AG10803 (cell line): ENCODE data around the gene GCFC2.
"Not testable (repeated sequence)": the region's sequence is repeated elsewhere in the genome, so short reads cannot be mapped to it uniquely, and the experiment has no call there.

Source experiments
- DNase-seq: peaks from one replicate; pipeline ENCODE4 v3.0.0; 2010; ENCODE audit warnings: low read depth
- H3K4me3 ChIP-seq: 2 replicates; pipeline ENCODE4 v1.5.1; 2011; ENCODE audit warnings: mild to moderate bottlenecking, low read length, control low read depth
- CTCF ChIP-seq: conservative IDR thresholded peaks from 2 replicates; pipeline ENCODE4 v1.5.1; 2011; ENCODE audit warnings: mild to moderate bottlenecking, low read length, control low read depth, inconsistent platforms

Gene GCFC2

GRCh38 chr2:75709297-75709696, 1.4 kb downstream of the GCFC2 start:
- no peak for TF ChIP-seq CTCF
- H3K4me3 ChIP-seq: peak overlapping the region; percentile 71
- DNase-seq: no peak

GRCh38 chr2:75707901-75708300, 2.8 kb downstream of the GCFC2 start:
- no peak overlapping the region for H3K4me3 ChIP-seq
- TF ChIP-seq CTCF: no peak
- DNase-seq: peak; percentile 25

GRCh38 chr2:75705921-75706320, 4.8 kb downstream of the GCFC2 start:
- H3K4me3 ChIP-seq: no peak overlapping the region
- no peak for DNase-seq
- TF ChIP-seq CTCF: no peak

- DNase-seq: no peak
- no peak overlapping the region for H3K4me3 ChIP-seq
Observed at GRCh38 chr2:75703589-75704287, 7.0 kb downstream of the GCFC2 start.

GRCh38 chr2:75702593-75702992, 8.1 kb downstream of the GCFC2 start:
- no peak overlapping the region for H3K4me3 ChIP-seq
- TF ChIP-seq CTCF: no peak
- no peak for DNase-seq

More at GRCh38 chr2:75703589-75704287, 7.0 kb downstream of the GCFC2 start:
- TF ChIP-seq CTCF: no peak

GRCh38 chr2:75698918-75699317, 11.8 kb downstream of the GCFC2 start:
- H3K4me3 ChIP-seq: no peak overlapping the region
- peak; percentile 30 for DNase-seq
- no peak for TF ChIP-seq CTCF

- no peak for TF ChIP-seq CTCF
- no peak overlapping the region for H3K4me3 ChIP-seq
- no peak for DNase-seq
Observed at GRCh38 chr2:75688196-75688595, 22.5 kb downstream of the GCFC2 start.

GRCh38 chr2:75683430-75683829, 27.3 kb downstream of the GCFC2 start:
- DNase-seq, H3K4me3 ChIP-seq: not testable (repeated sequence)
